Measurements from ENCODE around the gene REN. TPM values are rescaled to one million over a fixed set of nuclear protein-coding genes. Genes with fewer than 3 reads are reported as not detected.

Gene REN
- polyA plus RNA-seq, 1 donor from 2014 or later, result not detected

- peaks cover 27% of the 10 kb centered on the region for H3K27me3 ChIP-seq (ENCODE audit: insufficient read depth, low read depth, low read length)
- H3K36me3 ChIP-seq (ENCODE audit: insufficient read depth, low read length), result no peaks in the 10 kb centered on the region
- H3K27ac ChIP-seq (ENCODE audit: low read length), result no peak overlapping the region
- H3K79me2 ChIP-seq (replicated peaks; ENCODE audit: insufficient read depth, low read length), result no peaks in the 10 kb centered on the region
- peak overlapping the region; percentile 85 for H3K4me3 ChIP-seq (ENCODE audit: low read length)
- no peaks in the 10 kb centered on the region for H3F3A ChIP-seq (ENCODE audit: insufficient read depth, low read length, poor library complexity, severe bottlenecking)
- H3K9me2 ChIP-seq (ENCODE audit: insufficient read depth, low read length), result no peaks in the 10 kb centered on the region
- no peaks in the 10 kb centered on the region for H3K9me3 ChIP-seq (ENCODE audit: low read length)
- peak overlapping the region; percentile 35 for H3K4me2 ChIP-seq (ENCODE audit: low read length)
- peak overlapping the region; percentile 54 for H2AFZ ChIP-seq (ENCODE audit: low read depth, low read length)
- TF ChIP-seq POLR2AphosphoS5 (IDR thresholded peaks at IDR 0.05) (no peak), EZH2 (IDR thresholded peaks at IDR 0.05; ENCODE audit: borderline replicate concordance, insufficient read depth, low read length, poor library complexity, severe bottlenecking) (no peak), EP300 (conservative IDR thresholded peaks at IDR 0.05; ENCODE audit: poor library complexity, severe bottlenecking) (no peak)
- no peaks in the 10 kb centered on the region for H4K20me1 ChIP-seq (ENCODE audit: insufficient read depth)
- peak overlapping the region; percentile 76 for H3K9ac ChIP-seq (ENCODE audit: low read length)
These were observed 15.2 kb downstream of the REN start for GRCh38 chr1:204150702-204151551.

GRCh38 chr1:204149635-204150565, 16.2 kb downstream of the REN start:
- Histone ChIP-seq H2AFZ (ENCODE audit: low read depth, low read length) (no peak overlapping the region), H3K4me2 (ENCODE audit: low read length) (no peak overlapping the region), H3F3A (ENCODE audit: insufficient read depth, low read length, poor library complexity, severe bottlenecking) (no peaks in the 10 kb centered on the region), H3K79me2 (replicated peaks; ENCODE audit: insufficient read depth, low read length) (no peaks in the 10 kb centered on the region), H3K27me3 (ENCODE audit: insufficient read depth, low read depth, low read length) (peaks cover 27% of the 10 kb centered on the region), H3K36me3 (ENCODE audit: insufficient read depth, low read length) (no peaks in the 10 kb centered on the region), H3K9me2 (ENCODE audit: insufficient read depth, low read length) (no peaks in the 10 kb centered on the region), H4K20me1 (ENCODE audit: insufficient read depth) (no peaks in the 10 kb centered on the region), H3K9me3 (ENCODE audit: low read length) (no peaks in the 10 kb centered on the region), H3K4me3 (ENCODE audit: low read length) (no peak overlapping the region), H3K27ac (ENCODE audit: low read length) (no peak overlapping the region), H3K9ac (ENCODE audit: low read length) (no peak overlapping the region)
- TF ChIP-seq EZH2 (IDR thresholded peaks at IDR 0.05; ENCODE audit: borderline replicate concordance, insufficient read depth, low read length, poor library complexity, severe bottlenecking), result no peak
- no peak for TF ChIP-seq EP300 (conservative IDR thresholded peaks at IDR 0.05; ENCODE audit: poor library complexity, severe bottlenecking)
- TF ChIP-seq SMC3 (conservative IDR thresholded peaks at IDR 0.05; ENCODE audit: poor library complexity), result no peak
- no peak for TF ChIP-seq POLR2AphosphoS5 (IDR thresholded peaks at IDR 0.05)
- TF ChIP-seq, protein P1, sequence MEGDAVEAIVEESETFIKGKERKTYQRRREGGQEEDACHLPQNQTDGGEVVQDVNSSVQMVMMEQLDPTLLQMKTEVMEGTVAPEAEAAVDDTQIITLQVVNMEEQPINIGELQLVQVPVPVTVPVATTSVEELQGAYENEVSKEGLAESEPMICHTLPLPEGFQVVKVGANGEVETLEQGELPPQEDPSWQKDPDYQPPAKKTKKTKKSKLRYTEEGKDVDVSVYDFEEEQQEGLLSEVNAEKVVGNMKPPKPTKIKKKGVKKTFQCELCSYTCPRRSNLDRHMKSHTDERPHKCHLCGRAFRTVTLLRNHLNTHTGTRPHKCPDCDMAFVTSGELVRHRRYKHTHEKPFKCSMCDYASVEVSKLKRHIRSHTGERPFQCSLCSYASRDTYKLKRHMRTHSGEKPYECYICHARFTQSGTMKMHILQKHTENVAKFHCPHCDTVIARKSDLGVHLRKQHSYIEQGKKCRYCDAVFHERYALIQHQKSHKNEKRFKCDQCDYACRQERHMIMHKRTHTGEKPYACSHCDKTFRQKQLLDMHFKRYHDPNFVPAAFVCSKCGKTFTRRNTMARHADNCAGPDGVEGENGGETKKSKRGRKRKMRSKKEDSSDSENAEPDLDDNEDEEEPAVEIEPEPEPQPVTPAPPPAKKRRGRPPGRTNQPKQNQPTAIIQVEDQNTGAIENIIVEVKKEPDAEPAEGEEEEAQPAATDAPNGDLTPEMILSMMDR (IDR thresholded peaks at IDR 0.05; ENCODE audit: poor library complexity, severe bottlenecking), result no peak
- no peak for TF ChIP-seq MXI1 (conservative IDR thresholded peaks at IDR 0.05; ENCODE audit: poor library complexity, severe bottlenecking)
- TF ChIP-seq, protein P2, sequence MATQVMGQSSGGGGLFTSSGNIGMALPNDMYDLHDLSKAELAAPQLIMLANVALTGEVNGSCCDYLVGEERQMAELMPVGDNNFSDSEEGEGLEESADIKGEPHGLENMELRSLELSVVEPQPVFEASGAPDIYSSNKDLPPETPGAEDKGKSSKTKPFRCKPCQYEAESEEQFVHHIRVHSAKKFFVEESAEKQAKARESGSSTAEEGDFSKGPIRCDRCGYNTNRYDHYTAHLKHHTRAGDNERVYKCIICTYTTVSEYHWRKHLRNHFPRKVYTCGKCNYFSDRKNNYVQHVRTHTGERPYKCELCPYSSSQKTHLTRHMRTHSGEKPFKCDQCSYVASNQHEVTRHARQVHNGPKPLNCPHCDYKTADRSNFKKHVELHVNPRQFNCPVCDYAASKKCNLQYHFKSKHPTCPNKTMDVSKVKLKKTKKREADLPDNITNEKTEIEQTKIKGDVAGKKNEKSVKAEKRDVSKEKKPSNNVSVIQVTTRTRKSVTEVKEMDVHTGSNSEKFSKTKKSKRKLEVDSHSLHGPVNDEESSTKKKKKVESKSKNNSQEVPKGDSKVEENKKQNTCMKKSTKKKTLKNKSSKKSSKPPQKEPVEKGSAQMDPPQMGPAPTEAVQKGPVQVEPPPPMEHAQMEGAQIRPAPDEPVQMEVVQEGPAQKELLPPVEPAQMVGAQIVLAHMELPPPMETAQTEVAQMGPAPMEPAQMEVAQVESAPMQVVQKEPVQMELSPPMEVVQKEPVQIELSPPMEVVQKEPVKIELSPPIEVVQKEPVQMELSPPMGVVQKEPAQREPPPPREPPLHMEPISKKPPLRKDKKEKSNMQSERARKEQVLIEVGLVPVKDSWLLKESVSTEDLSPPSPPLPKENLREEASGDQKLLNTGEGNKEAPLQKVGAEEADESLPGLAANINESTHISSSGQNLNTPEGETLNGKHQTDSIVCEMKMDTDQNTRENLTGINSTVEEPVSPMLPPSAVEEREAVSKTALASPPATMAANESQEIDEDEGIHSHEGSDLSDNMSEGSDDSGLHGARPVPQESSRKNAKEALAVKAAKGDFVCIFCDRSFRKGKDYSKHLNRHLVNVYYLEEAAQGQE (IDR thresholded peaks at IDR 0.05; ENCODE audit: borderline replicate concordance), result no peak
- TF ChIP-seq TAF1 (IDR thresholded peaks at IDR 0.05; ENCODE audit: low read depth), result no peak
- TF ChIP-seq RAD21 (conservative IDR thresholded peaks at IDR 0.05), result no peak

All from neural cell (in vitro differentiated cells).